GM20000 (cell line): ENCODE measurements around the gene ZNF511.

Experiments
- DNase-seq: peaks from one replicate; pipeline ENCODE4 v3.0.0; 2012; ENCODE audit warnings: low spot score
- TF ChIP-seq, protein P1 (sequence below): IDR thresholded peaks from 2 replicates; pipeline ENCODE4 v1.5.1; 2012; ENCODE audit warnings: mild to moderate bottlenecking, control low read depth; ENCODE audit errors: extremely low read depth, missing control alignments

The ZNF511 gene

GRCh38 chr10:133279326-133280226 is 29.1 kb upstream of the ZNF511 start:
- TF ChIP-seq, protein P1, sequence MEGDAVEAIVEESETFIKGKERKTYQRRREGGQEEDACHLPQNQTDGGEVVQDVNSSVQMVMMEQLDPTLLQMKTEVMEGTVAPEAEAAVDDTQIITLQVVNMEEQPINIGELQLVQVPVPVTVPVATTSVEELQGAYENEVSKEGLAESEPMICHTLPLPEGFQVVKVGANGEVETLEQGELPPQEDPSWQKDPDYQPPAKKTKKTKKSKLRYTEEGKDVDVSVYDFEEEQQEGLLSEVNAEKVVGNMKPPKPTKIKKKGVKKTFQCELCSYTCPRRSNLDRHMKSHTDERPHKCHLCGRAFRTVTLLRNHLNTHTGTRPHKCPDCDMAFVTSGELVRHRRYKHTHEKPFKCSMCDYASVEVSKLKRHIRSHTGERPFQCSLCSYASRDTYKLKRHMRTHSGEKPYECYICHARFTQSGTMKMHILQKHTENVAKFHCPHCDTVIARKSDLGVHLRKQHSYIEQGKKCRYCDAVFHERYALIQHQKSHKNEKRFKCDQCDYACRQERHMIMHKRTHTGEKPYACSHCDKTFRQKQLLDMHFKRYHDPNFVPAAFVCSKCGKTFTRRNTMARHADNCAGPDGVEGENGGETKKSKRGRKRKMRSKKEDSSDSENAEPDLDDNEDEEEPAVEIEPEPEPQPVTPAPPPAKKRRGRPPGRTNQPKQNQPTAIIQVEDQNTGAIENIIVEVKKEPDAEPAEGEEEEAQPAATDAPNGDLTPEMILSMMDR = no peak
- no peak for DNase-seq

GRCh38 chr10:133280391-133281059 is 28.2 kb upstream of the ZNF511 start:
- TF ChIP-seq, protein P1 = no peak
- no peak for DNase-seq

DNA sequence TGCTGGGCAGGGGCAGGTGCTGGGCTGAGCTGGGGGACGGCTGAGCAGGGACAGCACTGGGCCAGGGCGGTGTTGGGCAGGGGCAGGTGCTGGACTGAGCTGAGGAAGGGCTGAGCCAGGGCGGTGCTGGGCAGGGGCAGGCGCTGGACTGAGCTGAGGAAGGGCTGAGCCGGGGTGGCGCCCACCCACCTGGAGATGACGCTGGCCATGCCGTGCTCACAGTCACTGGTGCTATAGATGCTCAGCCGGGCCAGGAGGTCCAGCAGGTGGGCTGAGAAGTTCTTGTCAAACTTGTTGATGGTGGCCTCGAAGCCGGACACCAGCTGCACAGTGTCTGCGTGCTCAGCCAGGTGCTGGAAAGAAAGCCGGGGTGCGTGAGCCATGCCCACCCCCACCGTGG is 27.6 kb upstream of the ZNF511 start:
- TF ChIP-seq, protein P1 = no peak

GRCh38 chr10:133281628-133282372 is 26.9 kb upstream of the ZNF511 start:
- DNase-seq = no peak
- TF ChIP-seq, protein P1 = no peak

More for the DNA sequence above, 27.6 kb upstream of the ZNF511 start:
- no peak for DNase-seq

GRCh38 chr10:133282846-133283390 is 25.8 kb upstream of the ZNF511 start:
- no peak for DNase-seq
- TF ChIP-seq, protein P1 = no peak

GRCh38 chr10:133283931-133284330 is 24.8 kb upstream of the ZNF511 start:
- TF ChIP-seq, protein P1 = no peak
- DNase-seq = no peak
